GM23338 (cell line): ENCODE results near the gene TBC1D9. TPM values are rescaled to one million over a fixed set of nuclear protein-coding genes. Genes with fewer than 3 reads are reported as not detected.

Experiments
- ATAC-seq: fragments of 200-7000 bp; cut with Tn5 transposase; 3 replicates; pipeline ENCODE4 v1.9.1; 2020
- DNase-seq: peaks from one replicate; pipeline ENCODE4 v3.0.0-alpha.2; 2015; ENCODE audit warnings: low spot score
- H2AFZ ChIP-seq: fragments of 200-600 bp; sonication (generic); 2 replicates; pipeline ENCODE4 v1.8.0; 2016; ENCODE audit warnings: antibody characterized with exemption, mild to moderate bottlenecking, moderate library complexity
- H3F3A ChIP-seq: fragments of 200-600 bp; sonication (generic); replicated peaks from 2 replicates; pipeline ENCODE4 v1.8.0; 2017; ENCODE audit warnings: antibody characterized with exemption, mixed run types, low read depth
- H3K27ac ChIP-seq: fragments of 200-600 bp; sonication (generic); 2 replicates; pipeline ENCODE4 v1.6.1; 2016; ENCODE audit warnings: low read depth
- H3K27me3 ChIP-seq: fragments of 200-600 bp; sonication (generic); 2 replicates; pipeline ENCODE4 v1.8.0; 2016; ENCODE audit warnings: mild to moderate bottlenecking, mixed run types, moderate library complexity; ENCODE audit not compliant: insufficient read depth
- H3K36me3 ChIP-seq: fragments of 200-600 bp; sonication (generic); 2 replicates; pipeline ENCODE4 v1.8.0; 2016; ENCODE audit warnings: mild to moderate bottlenecking; ENCODE audit not compliant: insufficient read depth
- H3K4me1 ChIP-seq: fragments of 200-600 bp; sonication (generic); 2 replicates; pipeline ENCODE4 v1.8.0; 2016; ENCODE audit warnings: mild to moderate bottlenecking, moderate library complexity; ENCODE audit not compliant: insufficient read depth
- H3K4me2 ChIP-seq: fragments of 200-600 bp; sonication (generic); 2 replicates; pipeline ENCODE4 v1.7.1; 2017; ENCODE audit warnings: mixed run types
- H3K4me3 ChIP-seq: fragments of 200-600 bp; sonication (generic); 2 replicates; pipeline ENCODE4 v1.6.1; 2016; ENCODE audit warnings: mixed run types
- H3K79me2 ChIP-seq: fragments of 200-600 bp; sonication (generic); replicated peaks from 2 replicates; pipeline ENCODE4 v1.8.0; 2017; ENCODE audit warnings: mild to moderate bottlenecking; ENCODE audit not compliant: insufficient read depth
- H3K9me2 ChIP-seq: fragments of 200-600 bp; sonication (generic); 2 replicates; pipeline ENCODE4 v1.8.0; 2017; ENCODE audit not compliant: insufficient read depth
- H4K20me1 ChIP-seq: fragments of 200-600 bp; sonication (generic); replicated peaks from 2 replicates; pipeline ENCODE4 v1.8.0; 2017; ENCODE audit warnings: mild to moderate bottlenecking; ENCODE audit not compliant: insufficient read depth
- H3K27ac Mint-ChIP-seq: 2 replicates; pipeline ENCODE4 v1.8.0; 2020; ENCODE audit warnings: inconsistent platforms, mild to moderate bottlenecking, moderate library complexity, mixed read lengths
- H3K27me3 Mint-ChIP-seq: 3 replicates; pipeline ENCODE4 v1.8.0; 2022; ENCODE audit warnings: low read depth, mild to moderate bottlenecking, moderate library complexity, mixed read lengths, inconsistent platforms; ENCODE audit not compliant: insufficient read depth, poor library complexity
- H3K36me3 Mint-ChIP-seq: 3 replicates; pipeline ENCODE4 v1.8.0; 2021; ENCODE audit warnings: low read depth, mild to moderate bottlenecking, inconsistent platforms, moderate library complexity, mixed read lengths
- H3K4me1 Mint-ChIP-seq: 3 replicates; pipeline ENCODE4 v1.8.0; 2020; ENCODE audit warnings: mild to moderate bottlenecking, inconsistent platforms, mixed read lengths
- H3K4me3 Mint-ChIP-seq: 3 replicates; pipeline ENCODE4 v1.8.0; 2021; ENCODE audit warnings: moderate library complexity, mild to moderate bottlenecking, inconsistent platforms, mixed read lengths
- H3K9me3 Mint-ChIP-seq: 3 replicates; pipeline ENCODE4 v1.8.0; 2020; ENCODE audit warnings: moderate library complexity, mild to moderate bottlenecking, inconsistent platforms, mixed read lengths
- CREB1 ChIP-seq: fragments of 250-450 bp; sonication (Bioruptor Pico); IDR thresholded peaks from 2 replicates; pipeline ENCODE4 v1.5.0; 2020; ENCODE audit warnings: low read depth, mild to moderate bottlenecking, moderate library complexity
- ETS1 ChIP-seq: IDR thresholded peaks from 2 replicates; pipeline ENCODE4 v1.6.1; 2016; ENCODE audit warnings: antibody characterized with exemption
- EZH2 ChIP-seq: fragments of 200-600 bp; sonication (generic); IDR thresholded peaks from one replicate; pipeline ENCODE4 v1.8.0; 2017; ENCODE audit warnings: antibody characterized with exemption, mild to moderate bottlenecking, low read depth; ENCODE audit not compliant: unreplicated experiment
- EZH2phosphoT487 ChIP-seq: fragments of 200-600 bp; sonication (generic); IDR thresholded peaks from one replicate; pipeline ENCODE4 v1.8.1; 2018; ENCODE audit warnings: antibody characterized with exemption; ENCODE audit not compliant: unreplicated experiment
- JUNB ChIP-seq: IDR thresholded peaks from one replicate; pipeline ENCODE4 v1.6.1; 2016; ENCODE audit warnings: antibody characterized with exemption; ENCODE audit not compliant: unreplicated experiment
- NANOG ChIP-seq: IDR thresholded peaks from 2 replicates; pipeline ENCODE4 v1.6.1; 2016; ENCODE audit warnings: antibody characterized with exemption, borderline replicate concordance
- POLR2AphosphoS5 ChIP-seq: IDR thresholded peaks from 2 replicates; pipeline ENCODE4 v1.6.1; 2016; ENCODE audit warnings: antibody characterized with exemption, low read depth
- REST ChIP-seq: IDR thresholded peaks from one replicate; pipeline ENCODE4 v1.6.1; 2018; ENCODE audit warnings: antibody characterized with exemption; ENCODE audit not compliant: unreplicated experiment
- STAT1 ChIP-seq: IDR thresholded peaks from one replicate; pipeline ENCODE4 v1.6.1; 2016; ENCODE audit warnings: antibody characterized with exemption; ENCODE audit not compliant: unreplicated experiment
- ZNF114 ChIP-seq: fragments of 250-450 bp; sonication (Bioruptor Pico); IDR thresholded peaks from 2 replicates; pipeline ENCODE4 v1.5.0; 2020; ENCODE audit warnings: mild to moderate bottlenecking, moderate library complexity
- ZNF331 ChIP-seq: fragments of 250-450 bp; sonication (Bioruptor Pico); IDR thresholded peaks from 2 replicates; pipeline ENCODE4 v1.5.0; 2020; ENCODE audit warnings: low read depth, mild to moderate bottlenecking, moderate library complexity
- ZNF462 ChIP-seq: fragments of 250-450 bp; sonication (Bioruptor Pico); IDR thresholded peaks from 2 replicates; pipeline ENCODE4 v1.5.0; 2020; ENCODE audit warnings: mild to moderate bottlenecking, moderate library complexity
- polyA plus RNA-seq: library from polyadenylated mRNA; unstranded; fragments of >200 nt; fragmentation: Nextera tagmentation; extraction: Ambion mirVana; gene quantifications from 2 replicates; pipeline ENCODE4 v1.2.1, GENCODE V29; 2016
- total RNA-seq: library from RNA; depleted of rRNA; stranded (reverse); fragments of >200 nt; shearing (Covaris generic); gene quantifications from 2 replicates; pipeline ENCODE4 v1.2.3, GENCODE V29; 2014
- TF ChIP-seq, protein P1 (sequence below), 2 experiments: fragments of 200-600 bp in 1 of 2; sonication (generic) in 1 of 2; conservative IDR thresholded peaks; 2 replicates each; pipeline versions ENCODE4 v1.5.1 to v1.6.1; 2016 to 2017; ENCODE audit warnings: antibody characterized with exemption in 2 of 2, low read depth in 2 of 2, mild to moderate bottlenecking in 2 of 2, moderate library complexity in 1 of 2

The TBC1D9 gene
- total and polyA plus RNA-seq, 2 experiments from 2014 or later = 0.03 to 0.56 TPM

DNA sequence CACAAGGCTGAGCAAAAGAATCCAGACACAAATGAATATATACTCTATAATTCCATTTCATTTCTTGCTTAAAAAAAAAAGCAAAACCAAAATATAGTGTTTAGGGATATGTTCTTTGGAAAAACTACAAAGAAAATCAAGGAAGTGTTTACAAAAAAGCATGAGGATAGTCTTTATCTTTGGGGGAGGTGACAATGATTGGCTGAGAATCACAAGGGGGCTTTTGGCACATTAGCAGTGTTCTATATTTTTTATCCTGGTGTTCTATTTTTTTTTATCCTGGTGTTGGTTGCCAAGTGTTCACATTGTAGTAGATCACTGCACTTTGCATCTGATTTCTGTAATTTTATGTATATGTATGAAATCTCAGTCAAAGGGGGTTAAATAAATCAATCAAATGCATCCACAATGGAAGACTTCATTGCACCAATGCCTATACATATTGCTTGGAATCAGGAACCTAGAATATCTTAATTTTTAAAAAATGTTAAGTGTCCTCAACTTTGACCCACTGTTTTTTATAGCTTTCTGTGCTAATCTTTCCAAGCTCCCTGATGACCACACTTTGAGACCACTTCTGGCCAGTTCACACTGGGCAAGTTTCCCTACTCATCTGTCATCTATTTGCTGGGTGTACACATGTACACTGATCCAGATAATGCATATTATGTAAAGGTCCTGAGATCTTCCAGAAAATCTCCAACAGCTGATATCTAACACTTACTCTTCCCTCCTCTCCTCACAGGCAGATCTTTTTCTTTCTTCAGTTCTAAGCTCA lies 3.7 kb downstream of the TBC1D9 start:
- peaks cover 5% of the 10 kb centered on the region; the same call in 1 of the 2 replicates for H3K4me1 ChIP-seq
- H3K4me2 ChIP-seq = no peak overlapping the region
- no peak overlapping the region for H3K4me3 Mint-ChIP-seq
- H3K79me2 ChIP-seq = no peaks in the 10 kb centered on the region
- H3K9me3 Mint-ChIP-seq = peaks cover 3% of the 10 kb centered on the region; the same call in 1 of the 3 replicates
- no peak overlapping the region for H3K4me3 ChIP-seq
- no peak for DNase-seq
- H3K27ac ChIP-seq = no peak overlapping the region
- no peaks in the 10 kb centered on the region for H3K9me2 ChIP-seq
- H3F3A ChIP-seq = no peaks in the 10 kb centered on the region
- H2AFZ ChIP-seq = no peak overlapping the region
- H4K20me1 ChIP-seq = peaks cover 6% of the 10 kb centered on the region; the same call in 1 of the 2 replicates
- no peaks in the 10 kb centered on the region; the same call in 2 of the 3 replicates for H3K36me3 Mint-ChIP-seq
- peaks cover 63% of the 10 kb centered on the region for H3K27me3 ChIP-seq
- H3K36me3 ChIP-seq = no peaks in the 10 kb centered on the region
- TF ChIP-seq JUNB = no peak
- TF ChIP-seq ZNF462 = no peak
- TF ChIP-seq REST = no peak
- TF ChIP-seq EZH2phosphoT487 = no peak
- no peak for TF ChIP-seq ETS1
- no peak for TF ChIP-seq EZH2
- TF ChIP-seq, protein P1, sequence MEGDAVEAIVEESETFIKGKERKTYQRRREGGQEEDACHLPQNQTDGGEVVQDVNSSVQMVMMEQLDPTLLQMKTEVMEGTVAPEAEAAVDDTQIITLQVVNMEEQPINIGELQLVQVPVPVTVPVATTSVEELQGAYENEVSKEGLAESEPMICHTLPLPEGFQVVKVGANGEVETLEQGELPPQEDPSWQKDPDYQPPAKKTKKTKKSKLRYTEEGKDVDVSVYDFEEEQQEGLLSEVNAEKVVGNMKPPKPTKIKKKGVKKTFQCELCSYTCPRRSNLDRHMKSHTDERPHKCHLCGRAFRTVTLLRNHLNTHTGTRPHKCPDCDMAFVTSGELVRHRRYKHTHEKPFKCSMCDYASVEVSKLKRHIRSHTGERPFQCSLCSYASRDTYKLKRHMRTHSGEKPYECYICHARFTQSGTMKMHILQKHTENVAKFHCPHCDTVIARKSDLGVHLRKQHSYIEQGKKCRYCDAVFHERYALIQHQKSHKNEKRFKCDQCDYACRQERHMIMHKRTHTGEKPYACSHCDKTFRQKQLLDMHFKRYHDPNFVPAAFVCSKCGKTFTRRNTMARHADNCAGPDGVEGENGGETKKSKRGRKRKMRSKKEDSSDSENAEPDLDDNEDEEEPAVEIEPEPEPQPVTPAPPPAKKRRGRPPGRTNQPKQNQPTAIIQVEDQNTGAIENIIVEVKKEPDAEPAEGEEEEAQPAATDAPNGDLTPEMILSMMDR (conservative IDR thresholded peaks at IDR 0.05; ENCODE audit: low read depth in 2 of 2) = no peak
- TF ChIP-seq ZNF114 (CRISPR knock-in tag) = no peak
- TF ChIP-seq STAT1 = no peak
- TF ChIP-seq POLR2AphosphoS5 = no peak
- no peak for TF ChIP-seq NANOG
- TF ChIP-seq ZNF331 (CRISPR knock-in tag) = no peak
- no peak for TF ChIP-seq CREB1 (CRISPR knock-in tag)
- no peak for ATAC-seq
- H3K4me1 Mint-ChIP-seq = peaks cover 9% of the 10 kb centered on the region; the same call in 2 of the 3 replicates
- no peak overlapping the region for H3K27ac Mint-ChIP-seq
- H3K27me3 Mint-ChIP-seq = peaks cover 20% of the 10 kb centered on the region
